HK-2 (cell line): ENCODE measurements around the gene VMAC.

ENCODE experiments used
- DNase-seq: peaks from one replicate; pipeline ENCODE4 v3.0.0-alpha.2; 2018; ENCODE audit not compliant: unreplicated experiment

The VMAC gene

DNA sequence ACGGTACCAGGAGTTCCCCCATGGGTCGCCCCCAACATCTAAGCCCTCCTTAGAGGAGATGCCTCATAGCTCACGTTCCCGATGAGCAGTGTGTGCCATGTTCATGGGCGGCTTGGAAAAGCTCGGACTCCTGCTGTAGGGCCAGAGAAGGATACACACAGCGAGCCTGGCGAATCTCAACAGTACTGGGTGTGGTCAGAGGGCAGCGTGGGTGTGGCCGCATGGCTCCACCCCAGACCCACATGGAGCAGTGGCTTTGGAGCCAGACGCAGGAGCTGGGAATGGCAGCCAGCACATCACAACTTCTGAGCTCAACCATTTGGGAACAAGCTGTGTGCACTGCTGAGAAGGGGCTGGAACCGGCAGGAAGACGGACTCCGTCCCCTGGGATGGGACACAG lies 25.0 kb downstream of the VMAC start:
- DNase-seq, result no peak

DNA sequence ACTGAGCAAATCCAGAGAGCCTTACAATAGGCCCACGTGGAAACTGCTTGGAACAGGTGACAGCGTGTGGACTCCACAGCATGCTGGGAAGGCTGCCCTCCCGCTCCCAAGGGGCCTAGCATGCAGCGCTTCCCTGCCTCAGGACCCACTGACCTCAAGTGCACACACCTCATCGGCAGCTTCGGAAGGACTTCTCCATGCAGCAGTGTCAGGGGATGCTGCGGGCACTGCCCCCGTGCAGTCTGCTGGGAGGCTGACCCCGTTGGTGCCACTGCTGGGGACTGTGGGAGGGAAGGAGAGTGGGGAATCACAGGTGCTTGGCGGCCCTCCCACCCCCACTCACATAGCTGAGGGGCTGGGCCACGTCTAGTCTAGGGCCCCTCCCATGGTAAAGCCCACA lies 26.6 kb downstream of the VMAC start:
- DNase-seq, result no peak

DNA sequence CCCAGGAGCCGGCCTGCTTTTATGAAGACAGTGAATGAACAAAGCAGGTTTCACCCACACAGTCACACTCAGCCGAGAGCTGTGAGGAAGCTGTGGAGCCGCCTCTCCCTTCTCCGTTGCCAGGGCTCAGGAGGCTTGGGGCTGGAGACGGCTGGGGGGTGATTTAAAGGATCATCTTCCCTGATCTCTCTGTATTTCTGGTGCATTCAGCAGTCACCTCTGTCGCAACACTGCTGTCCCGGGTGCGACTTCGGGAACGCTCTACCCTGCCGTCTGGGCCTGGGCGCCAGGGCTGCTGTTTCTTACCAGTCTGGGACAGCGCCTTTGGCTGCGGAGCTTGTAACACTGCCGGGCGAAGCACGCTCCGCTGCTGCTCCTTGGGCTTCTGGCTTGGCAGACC lies 27.5 kb downstream of the VMAC start:
- no peak for DNase-seq

DNA sequence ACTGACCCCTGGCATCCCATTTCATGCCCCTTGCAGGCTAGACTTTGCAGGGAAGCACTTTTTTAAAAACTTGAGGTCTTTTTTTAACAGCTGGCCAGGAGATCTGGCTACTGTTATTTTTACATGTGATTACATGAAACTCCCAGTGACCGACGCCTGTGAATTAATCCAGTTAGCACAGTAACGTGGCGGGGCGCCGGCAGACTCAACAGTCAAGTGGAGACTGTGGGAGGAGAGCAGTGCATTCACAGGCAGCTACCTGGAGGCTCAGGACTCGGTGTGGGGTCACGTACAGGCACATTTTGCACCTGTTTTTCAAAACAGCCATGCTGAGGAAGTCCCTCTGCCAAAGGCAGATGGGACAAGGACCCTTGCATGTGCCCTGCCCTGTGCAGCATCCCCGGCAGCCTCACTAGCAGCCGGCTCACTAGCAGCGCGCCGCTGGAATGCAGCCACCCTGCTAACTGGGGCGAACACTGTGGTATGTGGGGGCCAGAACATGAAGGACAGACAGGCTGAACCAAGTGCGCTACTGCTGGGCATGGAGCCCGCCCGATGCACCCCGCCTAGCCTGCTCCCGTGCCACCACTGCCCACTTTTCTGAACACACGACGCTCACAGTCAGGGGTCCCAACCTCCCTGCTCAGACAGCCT lies 28.1 kb downstream of the VMAC start:
- DNase-seq, result no peak

DNA sequence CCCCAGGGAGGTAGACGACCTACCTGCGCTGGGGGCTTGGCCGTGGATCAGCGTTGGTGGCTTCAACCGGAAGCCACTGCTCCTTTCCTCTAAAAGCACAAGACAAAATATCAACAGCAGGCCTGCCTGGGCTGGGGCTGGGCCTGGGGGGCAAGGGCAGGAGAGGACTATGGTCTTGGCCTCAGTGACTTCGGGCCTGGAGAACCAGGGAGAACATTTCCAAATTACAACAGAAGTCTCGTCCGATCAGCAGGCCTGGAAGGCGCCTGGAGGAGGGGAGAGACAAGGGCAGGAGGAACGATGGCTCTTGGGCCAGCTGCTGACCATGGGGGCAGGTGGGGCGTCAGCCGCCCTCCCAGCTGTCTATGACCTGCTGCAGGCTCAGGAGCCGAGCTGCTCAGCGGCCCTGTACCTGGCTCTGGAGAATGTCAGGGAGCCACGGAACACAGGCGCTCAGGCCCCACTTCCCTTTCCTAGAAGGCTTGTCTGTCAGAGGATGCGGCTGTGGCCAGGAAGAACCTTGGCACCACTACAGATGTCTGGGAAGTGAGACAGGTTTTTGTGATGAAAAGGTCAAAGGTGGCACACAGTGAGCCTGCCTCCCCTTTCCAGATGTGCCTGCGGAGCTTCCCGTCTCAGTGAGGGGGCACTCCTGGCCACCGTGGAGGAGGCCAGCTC lies 28.9 kb downstream of the VMAC start:
- no peak for DNase-seq

DNA sequence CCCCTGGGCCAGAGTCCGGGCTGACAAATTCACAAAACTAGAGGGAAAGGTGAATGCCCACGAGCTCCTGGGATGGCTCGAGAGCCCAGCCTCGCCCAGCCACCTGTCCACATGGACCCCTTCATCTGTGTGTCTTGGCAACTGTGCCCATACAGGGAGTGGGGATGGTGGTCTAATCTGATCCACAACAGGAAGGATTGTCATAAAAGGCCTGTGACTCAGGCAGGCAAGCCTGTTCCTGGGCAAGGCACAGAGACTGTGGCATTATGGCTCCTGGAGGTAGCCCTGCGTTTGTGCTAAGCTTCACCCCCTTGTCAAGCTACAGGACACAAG lies 29.4 kb downstream of the VMAC start:
- DNase-seq, result no peak

DNA sequence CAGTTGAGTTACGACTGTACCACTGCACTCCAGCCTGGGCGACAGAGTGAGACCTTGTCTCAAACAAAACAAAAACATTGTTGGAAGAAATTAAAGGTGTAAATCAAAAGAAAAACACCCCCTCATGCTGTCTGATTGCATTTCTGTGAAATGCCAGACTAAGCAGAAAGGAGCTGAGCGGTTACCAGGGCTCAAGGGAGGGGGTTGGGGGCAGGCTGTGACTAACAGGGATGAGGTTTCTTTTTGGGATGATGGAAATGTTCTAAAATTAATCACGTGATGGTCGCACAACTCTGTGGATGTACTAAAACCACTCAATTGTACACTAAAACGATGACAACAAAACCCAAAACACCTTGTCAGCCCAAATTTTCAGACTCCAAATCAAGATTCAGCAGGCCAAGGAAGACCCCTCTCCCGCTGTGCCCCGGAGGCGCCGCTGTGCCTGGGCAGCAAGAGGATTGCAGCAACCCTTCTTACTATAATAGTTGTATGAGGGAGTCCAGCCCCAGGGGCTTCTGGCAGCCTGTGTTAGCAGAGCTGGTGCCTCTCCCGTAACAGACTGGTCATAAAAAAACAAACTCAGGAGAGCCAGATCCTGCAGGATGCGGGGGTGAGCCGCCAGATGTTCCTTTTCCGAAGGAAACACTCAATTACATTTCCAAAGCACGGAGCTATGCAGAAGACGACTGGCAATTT lies 30.3 kb downstream of the VMAC start:
- DNase-seq, result no peak

DNA sequence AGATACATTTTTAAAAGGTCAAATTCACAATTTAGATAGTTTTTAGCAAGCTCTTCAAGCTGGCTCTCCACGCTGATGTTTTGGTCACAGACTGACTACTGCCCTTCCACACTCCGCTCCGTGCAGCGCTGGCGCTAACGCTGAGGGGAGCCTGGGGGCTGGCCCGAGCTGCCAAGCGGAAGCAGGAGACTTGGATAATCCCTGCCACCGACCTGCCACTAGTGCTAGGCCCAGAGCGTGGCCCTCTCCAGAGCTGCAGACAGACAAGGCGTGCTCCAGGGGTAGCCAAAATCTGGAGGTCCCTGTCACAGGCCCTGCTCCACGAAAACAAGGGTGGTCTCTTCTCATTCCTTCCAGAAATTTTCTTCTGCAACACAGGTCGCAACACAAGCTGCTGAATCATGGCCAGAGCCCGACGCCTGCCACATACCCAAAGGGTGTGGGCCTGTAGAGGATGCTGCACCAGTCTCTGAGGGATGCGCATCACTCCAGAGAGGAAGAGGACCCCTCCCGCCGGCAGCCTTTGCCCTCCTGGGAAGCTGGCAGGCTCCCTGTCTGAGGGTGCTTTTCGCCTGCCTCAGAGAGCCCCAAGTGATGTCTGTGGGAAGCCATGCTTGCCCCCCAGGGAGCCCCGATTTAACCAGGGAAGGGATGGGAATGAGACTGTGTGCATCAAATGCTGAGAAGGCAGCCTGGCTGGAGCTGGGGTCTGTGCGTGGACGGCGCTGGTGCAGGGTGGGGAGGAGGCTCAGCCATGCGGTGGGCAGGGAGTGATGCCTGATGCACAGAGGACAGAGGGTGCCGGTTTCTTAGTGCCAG lies 31.0 kb downstream of the VMAC start:
- DNase-seq, result no peak

DNA sequence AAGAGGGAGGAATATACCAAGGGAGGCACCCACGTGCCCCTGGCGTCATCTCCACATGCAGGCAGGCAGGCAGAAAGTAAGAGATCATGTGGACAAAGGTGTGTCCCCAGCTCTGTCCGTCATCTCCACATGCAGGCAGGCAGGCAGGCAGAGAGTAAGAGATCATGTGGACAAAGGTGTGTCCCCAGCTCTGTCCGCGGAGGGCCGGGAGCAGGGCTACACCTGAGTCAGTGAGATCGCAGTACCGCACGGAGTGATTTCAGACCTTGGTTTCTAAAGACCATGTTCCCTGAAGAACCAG lies 31.6 kb downstream of the VMAC start:
- DNase-seq, result no peak

DNA sequence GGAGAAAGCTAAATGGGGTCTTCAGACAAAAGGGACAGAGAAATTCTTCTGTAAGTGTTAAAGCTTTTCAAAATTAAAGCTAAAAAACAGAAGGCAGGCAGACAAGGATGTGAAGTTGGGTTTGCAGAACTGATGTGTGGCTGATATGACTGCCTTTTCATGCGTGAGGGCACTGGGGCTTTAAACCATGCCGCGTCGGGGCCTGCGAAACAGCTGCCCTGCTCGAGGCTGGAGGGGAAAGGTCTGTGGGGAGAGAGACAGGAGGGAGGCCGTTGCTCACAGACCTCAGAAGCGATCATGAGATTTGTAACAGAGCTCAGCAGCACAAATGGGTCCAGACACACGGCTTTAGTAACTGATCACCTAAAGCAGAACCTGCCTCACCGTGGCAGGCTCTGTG lies 32.9 kb downstream of the VMAC start:
- DNase-seq, result no peak

DNA sequence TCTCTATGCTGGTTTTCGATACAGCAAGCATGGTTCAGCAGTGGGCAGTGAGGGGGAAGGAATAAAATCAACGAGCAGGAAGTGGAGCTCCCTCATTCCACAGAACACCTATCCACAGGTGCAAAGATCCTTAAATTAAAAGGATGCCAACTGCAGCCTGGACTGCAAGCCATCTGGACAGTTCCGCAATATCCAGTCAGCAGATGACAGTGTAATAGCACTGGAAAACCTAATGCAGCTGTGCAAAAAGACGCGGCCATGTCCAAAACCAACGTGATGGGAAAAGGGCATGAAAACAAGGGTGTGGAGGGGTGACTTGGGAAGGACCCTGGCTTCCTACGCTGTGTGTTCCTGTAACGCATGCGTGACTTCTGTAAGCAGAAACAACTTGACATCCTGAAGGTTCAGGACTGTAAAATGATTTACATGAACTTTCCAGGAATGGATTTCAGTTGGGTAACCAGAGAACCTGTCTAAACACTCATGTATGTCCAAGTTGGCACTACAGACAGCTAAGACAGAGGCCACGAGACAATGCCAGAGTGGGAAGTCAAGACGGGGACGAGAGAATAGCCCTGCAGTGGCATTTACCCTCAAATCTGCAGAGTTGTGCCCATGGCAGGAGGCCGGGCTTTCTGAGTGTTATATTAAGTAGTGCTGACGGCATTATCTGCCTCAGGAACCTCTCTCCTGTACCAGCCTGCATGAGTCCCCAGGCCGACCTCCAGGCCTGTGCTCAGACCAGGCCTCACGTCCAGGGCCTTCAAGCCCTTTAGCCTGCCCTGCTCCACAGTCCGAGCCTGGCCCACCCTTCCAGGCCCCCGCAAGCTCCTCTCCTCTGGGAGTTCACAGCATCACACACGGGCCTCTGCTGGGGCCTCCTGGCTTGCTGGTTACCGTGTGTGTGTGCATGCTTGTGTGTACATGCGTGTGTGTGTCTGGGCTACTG lies 35.9 kb downstream of the VMAC start:
- no peak for DNase-seq

DNA sequence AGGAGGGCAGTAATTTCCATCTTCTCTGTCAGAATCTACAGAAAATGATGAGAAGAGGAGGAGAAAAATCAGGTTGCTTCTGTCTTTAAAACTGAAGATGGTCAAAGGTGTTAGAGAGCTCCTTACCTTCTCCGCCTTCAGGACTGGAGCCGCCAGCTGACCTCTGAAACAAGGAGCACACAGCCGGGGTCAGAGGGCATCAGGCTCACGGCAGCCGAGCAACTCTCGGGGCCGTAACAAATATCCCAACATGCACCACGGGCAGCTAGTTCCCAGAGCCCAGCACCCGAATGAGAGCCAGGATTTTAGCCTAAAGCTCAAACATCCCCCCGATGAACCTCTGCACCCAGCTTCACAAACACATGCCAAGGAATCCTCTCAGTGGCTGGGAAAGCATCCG lies 37.0 kb downstream of the VMAC start:
- DNase-seq, result no peak

DNA sequence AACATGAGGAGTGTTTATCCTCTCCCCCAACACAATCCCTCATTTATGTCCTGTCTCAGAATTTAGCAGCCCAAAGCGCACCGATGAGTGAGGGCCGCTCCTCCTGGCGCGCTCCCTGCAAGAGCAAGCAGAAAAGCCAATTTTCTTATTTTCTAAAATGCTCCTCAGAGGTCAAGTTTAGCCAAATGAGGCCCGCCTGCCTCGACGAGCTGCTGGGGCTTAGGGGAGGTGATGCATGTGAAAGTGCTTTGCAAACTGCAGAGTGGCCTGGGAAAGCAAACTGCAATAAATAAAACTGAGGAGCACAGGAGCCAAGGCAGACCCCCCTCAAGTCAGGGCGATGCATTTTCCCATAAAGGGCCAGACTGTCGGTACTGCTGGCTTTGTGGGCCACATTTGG lies 38.4 kb downstream of the VMAC start:
- no peak for DNase-seq

DNA sequence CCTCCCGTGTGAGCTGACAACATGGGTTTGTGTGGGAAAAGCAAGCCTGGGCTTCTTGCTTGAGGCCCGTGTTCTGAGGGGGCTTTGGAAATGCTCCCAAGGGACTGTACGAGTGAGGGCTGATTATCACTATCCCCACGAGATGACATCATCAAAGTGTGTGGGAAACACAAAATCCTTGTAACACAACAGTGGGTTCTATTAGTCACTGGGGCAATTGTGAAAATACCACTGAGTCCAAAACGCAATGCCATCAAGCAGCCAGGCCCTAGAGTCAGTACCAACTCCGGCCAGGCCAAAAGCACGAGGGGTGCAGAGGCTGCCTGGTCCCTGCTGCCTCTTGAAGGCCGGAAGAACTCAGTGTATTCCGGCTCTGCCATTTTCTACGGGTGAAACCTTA lies 39.0 kb downstream of the VMAC start:
- DNase-seq, result no peak

DNA sequence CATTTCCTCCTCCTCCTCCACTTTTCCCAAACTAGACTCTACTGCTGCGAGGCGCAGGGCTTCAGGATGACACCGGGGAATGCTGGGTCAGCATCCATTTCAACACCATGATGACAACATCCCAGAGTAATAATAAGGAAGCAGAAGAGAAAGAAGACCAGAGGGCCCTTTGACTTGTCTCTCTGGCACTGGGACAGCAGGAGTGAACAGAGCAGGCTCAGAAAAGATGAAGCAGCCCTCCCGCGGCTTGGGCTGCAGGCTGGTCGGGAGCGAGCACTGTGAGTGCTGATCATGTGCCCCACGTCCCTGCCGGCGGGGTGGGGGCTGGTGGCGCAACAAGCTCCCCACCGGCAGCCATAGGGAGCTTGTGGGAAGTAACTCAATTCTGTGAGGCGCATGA lies 42.8 kb downstream of the VMAC start:
- no peak for DNase-seq

DNA sequence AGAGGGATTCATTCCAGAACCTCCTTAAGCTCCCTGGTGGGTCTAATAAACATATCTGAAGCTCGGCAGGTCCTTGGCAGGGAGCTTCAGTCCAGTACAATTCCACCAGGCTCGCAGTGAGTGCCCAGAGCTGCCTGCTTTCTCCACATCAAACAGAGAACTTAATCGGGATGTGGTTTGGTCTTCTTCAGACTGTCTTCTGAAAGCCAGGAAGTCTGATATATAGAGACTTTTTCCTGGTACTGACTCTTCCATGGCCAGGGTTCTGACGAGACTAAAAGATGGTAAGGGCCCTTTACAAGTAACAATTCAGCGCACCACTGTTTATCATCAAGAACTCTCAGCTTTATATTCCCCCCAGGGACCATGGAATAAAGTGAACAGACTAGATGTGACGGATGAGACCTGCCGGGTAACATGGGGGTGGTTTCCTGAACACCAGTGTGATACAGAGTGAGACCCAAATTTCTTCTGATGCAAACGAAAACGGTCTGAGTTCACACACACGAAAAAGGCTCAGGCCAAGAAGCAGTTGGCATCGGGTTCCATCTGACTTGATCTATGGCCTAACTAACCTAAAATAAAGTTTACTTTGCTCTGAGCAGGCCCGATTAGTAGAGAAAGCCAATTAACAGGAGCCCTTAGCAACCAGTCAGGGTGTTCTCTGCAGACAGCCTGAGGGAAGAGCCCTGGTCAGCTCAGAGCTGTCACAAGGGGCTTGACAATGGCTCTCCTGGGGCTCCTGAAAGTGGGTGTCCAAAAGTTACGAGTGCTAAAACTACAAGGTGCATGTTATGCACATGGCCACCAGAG lies 44.3 kb downstream of the VMAC start:
- no peak for DNase-seq

DNA sequence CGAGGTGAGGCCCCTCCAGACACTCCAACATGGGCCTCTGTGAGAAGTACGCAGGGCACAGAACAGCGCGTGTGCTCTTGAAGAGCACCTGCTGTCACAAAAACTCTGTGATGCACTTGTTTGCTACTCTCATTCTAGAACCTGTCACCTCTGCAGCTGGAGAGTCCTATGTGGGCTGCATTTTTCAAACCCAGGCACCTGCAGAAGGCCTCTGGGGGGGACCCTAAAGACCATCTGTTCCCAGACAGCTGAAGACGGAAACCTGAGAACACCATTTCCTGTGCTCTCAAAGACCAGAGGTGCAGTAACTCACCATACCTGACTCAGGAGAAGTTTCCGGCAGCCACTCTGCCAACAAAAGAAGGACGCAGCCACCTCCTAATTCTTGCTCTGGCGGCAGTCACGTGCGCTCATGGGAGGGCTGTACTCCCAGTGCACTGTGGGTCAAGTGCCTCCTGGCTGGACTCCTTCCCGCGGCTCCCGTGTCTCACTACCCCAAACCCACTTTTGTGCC lies 45.2 kb downstream of the VMAC start:
- DNase-seq, result no peak

DNA sequence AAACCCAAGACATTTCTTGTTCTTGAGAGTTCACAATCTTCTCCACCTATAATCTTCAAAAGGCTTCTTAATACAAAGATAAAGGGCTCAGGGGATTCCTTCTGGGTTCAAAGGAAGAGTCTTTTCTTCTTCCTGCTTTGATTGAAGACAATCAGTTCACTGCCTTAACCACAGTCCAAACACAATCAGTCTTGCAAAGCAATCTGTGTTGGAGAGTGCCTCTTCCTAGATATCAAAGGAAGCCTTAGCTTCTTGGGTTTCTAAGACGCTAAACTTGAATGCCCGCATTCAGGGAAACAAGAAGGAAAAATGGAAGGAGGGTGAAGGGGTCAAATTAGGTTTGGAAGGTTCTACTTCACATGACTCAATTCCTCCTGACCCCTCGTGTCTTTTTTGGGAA lies 46.1 kb downstream of the VMAC start:
- DNase-seq, result no peak

DNA sequence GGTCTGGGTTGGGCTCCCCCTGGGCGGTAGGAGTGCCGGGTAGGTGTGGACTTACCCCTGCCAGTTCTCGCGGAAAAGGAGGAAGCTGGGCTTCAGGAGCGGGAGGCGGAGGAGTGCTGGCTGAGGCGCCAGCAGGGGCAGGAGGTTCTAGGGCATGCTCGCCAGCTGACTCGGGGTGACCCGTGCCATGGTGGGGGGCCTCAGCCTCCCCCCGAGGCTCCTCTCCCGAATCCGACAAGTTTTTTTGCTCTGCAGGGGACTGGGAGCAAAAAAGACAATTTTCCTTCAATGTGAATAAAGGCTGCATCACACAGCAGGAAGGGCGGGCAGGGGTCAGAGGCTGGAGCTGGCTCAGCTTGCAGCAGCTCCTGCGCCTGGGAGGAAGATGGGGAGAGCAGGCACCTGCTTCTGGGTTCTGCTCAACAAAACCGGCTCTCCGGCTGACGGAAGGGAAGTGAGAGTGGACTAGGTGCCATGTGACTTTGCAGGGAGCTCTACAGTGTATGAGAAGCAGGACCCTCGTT lies 46.7 kb downstream of the VMAC start:
- DNase-seq, result no peak
